Hematopoietic multipotent progenitor cell treated with erythropoietin and hydrocortisone succinate and interleukin-3 and kit ligand, for 15 days (in vitro differentiated cells): ENCODE data around the gene NPBWR2.

Experiments
- DNase-seq: peaks from one replicate; pipeline ENCODE4 v3.0.0-alpha.2; 2015; ENCODE audit warnings: low spot score

The NPBWR2 gene

GRCh38 chr20:64106981-64107735 is at the start of gene NPBWR2:
NPBWR2 (minus strand) TSS chr20:64107565; CDS start chr20:64106831, 734 bp downstream.
- no peak for DNase-seq

DNA sequence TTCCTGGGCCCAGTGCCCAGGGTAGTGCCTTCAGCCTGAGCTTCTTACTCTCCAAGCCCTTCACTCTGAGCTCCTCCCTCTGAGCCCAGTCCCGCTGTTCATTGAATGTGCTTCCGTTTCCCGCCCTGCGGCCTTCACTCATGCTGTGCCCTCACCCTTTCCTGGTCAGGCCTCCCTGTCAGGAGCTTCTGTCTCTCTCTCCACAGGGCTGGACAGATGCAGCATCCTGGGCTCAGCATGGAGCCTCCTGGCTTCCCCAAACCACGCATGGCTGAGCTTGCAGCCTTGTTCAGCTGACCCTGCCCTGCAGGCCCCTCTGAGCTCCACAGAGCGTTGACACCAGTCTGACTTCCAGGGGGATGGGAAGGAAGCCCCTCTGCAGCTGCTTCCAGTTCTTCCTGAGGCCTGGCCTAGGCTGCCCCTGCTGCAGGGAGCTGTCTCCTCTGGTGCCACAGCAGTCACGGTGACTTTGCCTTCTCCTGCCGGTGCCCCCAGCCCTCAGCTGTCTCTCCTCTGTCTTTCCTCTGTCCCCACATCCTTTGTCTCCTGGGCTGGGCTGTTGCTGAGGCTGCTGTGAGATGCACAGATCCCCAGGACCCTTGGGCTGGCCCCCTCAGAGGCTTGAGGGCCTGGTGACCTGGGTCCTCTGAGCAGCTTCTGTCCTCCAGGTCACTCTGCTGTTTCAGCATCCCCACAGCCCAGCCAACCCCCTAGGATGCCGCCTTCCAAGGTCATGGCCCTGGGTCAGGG is 48.9 kb upstream of the NPBWR2 start:
- no peak for DNase-seq

GRCh38 chr20:64155258-64156135 is 48.1 kb upstream of the NPBWR2 start:
- no peak for DNase-seq

DNA sequence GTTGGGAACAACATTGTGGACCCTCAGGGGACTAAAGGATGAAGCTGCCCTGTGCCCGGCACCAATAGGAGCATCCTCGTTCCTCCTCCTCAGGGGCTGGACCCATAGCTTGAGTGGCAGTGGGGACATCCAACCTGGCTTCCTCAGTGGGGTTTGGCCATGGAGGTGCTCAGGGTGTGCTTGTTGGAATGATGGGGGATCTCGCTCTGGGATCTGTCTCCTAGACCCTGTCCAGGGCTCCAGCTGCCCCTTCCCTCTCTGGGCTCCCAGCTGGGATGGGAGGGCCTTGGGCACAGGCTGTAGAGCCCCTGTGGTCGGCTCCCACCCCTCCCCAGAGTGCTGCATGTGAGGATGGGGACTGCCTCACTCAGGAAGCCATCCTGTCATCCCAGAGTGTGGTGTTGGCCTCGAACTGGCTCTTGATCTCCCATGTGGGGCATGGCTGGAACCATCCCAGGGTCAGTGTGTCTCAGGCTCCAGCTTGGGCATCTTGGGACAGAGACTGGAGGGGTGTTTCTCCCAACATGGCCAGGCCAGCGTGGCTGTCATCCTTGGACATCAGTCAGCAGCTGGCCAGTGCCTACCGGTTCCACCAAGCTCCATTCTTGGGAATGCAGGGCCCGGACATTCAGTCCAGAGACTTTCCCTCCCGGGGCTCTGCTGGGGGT is 47.4 kb upstream of the NPBWR2 start:
- DNase-seq: no peak

- DNase-seq: no peak
Measured at GRCh38 chr20:64153861-64154589, 46.7 kb upstream of the NPBWR2 start.

- DNase-seq: no peak
Measured at GRCh38 chr20:64153410-64153809, 46.0 kb upstream of the NPBWR2 start.

GRCh38 chr20:64152906-64153305 is 45.5 kb upstream of the NPBWR2 start:
- no peak for DNase-seq

- no peak for DNase-seq
Measured at GRCh38 chr20:64151633-64152530, 44.5 kb upstream of the NPBWR2 start.

DNA sequence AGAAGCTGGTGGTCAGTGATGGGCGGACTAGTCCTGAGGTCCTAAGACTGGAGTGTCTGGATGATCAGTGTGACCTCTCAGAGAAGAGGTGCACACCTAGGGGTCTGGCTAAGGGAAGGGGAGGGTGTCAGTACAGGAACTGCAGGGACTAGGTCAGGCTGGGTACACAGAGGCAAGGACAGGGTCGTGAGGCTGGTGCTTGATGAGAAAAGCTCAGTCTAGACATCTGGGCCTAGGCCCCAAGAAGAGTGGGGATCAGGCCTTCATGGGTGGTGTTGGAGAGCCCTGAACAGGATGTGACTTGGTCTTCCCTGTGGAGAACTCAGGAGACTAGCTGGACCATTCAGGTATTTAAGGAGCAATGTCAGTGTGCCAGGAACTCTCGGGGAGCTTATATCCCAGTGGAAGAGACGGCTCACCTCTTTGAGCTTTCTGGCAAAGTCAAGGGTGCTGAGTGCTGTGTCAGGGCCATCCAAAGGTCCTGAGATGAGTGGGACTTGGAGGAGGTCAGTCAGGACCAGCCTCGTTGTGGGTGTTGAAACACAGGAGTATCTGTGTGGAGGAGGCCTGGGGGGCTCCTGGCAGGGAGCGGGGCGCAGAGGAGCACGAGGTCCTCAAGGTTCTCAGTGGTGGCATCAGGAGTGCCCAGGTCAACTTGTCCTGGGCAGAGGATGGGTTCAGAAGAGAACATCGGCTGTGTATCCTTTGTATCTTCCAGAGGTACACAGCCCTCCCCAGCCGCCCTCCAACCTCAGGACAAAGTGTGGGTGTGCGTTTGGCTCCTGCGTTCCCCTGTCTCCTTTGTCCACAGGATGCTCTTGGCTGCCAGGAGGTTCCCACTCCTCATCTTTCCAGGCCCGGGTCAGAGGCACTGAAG is 43.6 kb upstream of the NPBWR2 start:
- DNase-seq: no peak

DNA sequence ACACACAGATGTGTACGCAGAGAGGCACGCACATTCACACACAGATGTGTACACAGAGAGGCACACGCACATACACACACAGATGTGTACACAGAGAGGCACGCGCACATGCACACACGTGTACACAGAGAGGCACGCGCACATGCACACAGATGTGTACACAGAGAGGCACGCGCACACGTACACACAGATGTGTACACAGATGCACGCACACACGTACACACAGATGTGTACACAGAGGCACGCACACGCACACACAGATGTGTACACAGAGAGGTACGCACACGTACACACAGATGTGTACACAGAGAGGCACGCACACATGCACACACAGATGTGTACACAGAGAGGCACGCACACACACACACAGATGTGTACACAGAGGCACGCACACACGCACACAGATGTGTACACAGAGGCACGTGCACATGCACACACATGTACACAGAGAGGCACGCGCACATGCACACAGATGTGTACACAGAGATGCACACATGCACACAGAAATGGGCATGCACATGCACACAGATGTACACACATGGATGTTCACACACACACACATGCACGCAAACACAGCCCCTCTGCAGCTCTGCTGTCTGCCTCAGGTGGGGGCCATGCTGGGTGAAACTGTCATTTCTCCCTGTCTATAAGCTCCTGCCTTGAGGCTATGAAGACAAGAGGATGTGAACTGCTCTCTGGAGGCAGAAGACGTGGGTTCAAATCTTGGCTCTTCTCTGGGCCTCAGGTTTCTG is 42.6 kb upstream of the NPBWR2 start:
- no peak for DNase-seq

DNA sequence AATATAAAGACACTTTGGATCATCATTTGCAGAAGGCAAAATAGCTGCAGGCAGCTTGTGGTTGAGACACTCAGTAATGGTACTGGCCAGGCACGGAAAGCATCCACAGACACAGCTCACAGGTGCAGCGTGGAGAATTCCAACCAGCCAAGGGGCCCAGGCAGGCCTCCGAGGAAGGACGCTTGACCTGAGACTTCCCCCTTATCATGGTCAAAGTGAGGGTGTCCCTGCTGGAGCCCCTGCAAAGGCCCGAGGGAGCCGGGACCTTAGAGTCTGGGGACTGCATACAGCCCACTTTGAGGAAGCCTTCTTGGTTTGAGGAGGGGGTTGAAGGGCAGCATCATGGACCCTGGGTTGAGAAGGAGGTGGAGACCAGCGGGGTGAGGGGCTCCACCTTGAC is 41.8 kb upstream of the NPBWR2 start:
- no peak for DNase-seq

DNA sequence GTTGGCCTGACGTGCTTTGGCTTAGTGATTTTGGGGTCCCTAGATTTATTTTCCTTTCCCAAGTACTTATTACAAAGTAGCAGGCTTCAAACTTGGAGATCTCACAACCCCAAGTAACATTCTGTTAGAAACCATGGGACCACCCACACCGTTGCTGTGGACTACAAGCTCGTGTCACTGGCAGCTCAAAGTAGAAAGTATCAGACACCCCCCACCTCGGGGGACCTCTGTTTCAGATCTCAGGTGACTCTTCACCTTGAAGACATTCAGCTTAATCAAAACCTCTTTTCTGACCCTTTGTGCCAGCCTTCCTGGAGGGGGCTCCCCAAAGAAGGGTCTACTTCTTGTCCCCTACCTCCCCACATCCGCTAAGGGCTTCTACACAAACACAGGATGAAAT is 41.2 kb upstream of the NPBWR2 start:
- no peak for DNase-seq

DNA sequence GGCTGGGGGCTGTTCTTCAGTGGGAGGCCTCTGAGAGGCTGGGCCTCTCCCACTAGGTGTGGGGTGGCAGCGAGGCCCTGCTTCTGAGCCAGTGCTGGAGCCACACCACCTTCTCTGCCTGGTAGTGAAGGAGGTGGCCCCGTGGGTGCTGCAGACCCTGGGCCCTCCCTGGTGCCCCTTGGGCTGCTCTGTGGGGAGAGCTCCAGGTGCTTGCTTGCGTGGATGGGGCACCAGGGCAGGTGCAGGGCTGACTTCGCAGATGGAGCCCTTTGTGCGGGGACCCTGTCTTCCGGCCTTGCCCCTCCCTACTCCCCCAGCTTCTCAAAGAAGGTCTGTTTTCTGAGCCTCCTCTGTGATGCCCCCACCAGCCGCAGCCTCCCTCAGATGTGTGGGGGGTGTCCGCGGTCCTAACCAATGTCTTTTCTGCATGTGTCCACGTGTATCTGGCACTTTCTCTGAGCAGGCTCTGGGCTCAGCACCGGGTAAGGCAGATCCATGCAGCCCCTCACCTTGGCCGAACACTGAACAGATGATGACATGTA is 39.6 kb upstream of the NPBWR2 start:
- DNase-seq: no peak

DNA sequence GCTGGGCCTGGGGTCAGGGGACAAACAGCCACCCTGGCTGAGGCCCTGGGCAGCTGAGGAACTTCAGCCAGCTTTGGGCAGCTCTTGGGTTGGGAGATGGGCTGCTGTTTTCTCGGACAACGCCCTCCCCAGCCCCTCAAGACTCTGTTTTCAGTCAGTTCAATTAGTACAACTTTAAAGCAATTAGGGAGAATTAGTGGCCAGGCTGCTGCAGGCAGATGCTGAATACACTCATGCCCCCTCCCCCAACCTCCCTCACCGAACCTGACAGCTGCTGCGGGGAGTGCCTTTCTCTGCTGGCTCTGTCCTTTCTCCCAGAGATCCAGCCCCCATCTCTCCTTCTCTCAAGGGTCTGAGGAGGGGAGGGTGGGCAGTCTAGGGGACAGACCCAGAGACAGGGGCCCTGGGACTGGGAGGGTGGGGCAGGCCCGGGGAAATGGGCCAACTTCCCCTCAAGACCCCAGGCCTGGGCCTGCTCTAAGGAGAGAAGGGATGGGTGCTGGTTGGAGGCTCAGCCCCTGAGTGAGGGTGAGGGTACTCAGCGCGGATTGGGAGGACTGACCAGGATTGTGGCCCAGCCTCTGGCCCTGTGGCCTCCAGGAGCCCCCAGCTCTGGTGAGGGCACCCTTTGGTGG is 39.1 kb upstream of the NPBWR2 start:
- DNase-seq: no peak

DNA sequence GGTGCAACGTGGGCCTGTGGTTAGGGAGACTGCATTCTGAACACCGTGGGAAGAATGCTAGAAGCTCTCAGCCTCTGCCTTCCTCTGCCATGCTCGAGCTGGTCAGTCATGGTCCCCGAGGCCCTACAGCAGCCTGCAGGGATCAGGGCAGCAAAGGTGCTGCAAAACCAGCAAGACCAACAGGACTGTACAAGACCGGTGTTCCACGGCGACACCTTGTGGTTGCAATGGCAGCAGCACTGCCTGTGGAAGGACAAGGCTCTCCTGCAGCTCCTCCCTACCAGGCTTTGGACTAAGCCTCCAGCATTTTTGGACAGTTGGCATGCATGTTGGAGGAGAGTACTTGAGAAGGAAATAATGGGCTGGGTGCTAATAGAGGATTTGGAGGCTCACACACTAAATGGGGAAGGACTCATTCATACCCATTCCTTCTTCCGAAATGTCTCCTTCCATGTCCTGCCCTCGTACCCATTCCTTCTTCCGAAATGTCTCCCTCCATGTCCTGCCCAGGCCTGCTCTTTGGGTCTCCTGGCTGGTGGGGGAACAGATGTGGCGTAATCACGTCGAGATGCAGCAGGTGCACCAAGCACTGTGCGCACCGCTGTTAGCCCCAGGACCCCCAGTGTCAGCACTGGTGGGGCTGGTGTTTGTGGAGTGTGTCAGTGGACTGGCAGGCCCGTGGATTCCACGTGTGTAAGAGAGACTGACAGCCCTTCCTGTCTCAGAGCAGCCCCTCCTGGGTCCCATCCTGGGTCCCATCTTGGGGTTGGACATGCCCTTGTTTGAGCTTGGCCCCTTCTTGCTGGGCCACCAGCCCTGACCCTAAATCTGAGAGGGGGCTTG is 38.3 kb upstream of the NPBWR2 start:
- DNase-seq: no peak

DNA sequence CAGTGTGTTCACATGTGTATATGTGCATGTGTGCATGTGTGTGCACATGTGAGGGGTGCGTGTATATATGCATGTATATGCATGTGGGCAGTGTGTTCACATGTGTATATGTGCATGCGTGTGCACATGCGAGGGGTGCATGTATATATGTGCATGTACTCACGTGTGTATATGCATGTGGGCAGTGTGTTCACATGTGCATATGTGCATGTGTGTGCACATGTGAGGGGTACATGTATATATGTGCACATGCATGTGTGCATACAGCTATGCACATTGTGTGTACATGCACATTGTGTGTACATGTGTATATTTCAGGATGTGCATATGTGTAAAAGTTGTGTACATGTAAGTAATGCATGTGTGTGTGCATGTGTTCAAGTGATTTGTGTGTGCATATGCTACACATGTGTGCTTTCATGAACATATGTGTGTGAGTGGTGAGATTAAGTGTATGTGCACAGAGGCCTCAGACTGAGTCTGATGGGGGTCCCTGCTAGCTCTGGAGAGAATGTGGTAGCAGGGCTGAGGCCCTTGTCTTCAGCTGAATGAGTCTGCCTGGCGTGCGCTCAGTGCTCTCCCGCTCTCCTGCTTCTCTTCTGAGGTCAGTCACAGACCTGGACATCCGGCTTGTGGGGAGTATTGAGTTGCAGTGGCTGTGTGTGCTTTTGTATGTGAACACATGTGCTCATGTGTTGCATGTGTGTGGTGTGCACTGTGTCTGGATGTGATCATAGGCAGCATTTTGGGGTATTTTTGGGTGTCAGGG is 37.0 kb upstream of the NPBWR2 start:
- no peak for DNase-seq
